AG09309 (cell line): ENCODE measurements around the gene SHROOM3.

Experiments
- DNase-seq: peaks from one replicate; pipeline ENCODE4 v3.0.0-alpha.2; 2010; ENCODE audit warnings: low read depth
- H3K4me3 ChIP-seq: 2 replicates; pipeline ENCODE4 v1.5.1; 2011; ENCODE audit warnings: mild to moderate bottlenecking, low read depth, low read length, moderate library complexity; ENCODE audit not compliant: control insufficient read depth
- TF ChIP-seq, protein P1 (sequence below): IDR thresholded peaks from 2 replicates; pipeline ENCODE4 v1.5.1; 2011; ENCODE audit warnings: mild to moderate bottlenecking, low read depth, low read length, inconsistent platforms; ENCODE audit not compliant: insufficient read depth, control insufficient read depth; ENCODE audit errors: missing control alignments

SHROOM3 gene

DNA sequence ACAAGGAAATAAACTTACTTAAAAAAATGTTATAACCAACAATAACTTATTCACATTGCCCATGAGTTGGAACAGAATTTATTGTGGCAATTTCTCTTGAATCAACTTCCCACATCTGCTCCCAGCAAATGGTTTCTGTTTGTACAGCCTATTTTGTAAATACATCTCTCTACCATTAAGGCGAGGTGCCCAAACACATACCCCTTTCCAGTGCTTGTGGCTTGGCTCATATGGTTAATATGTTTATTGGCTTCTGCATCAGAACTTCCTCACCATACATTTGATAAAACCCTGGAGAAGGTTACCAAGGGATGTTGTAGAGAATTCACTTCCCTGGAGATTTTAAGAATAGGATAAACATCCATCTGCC, 255.9 kb downstream of the SHROOM3 start:
- peak overlapping the region; percentile 63 for H3K4me3 ChIP-seq
- TF ChIP-seq, protein P1, sequence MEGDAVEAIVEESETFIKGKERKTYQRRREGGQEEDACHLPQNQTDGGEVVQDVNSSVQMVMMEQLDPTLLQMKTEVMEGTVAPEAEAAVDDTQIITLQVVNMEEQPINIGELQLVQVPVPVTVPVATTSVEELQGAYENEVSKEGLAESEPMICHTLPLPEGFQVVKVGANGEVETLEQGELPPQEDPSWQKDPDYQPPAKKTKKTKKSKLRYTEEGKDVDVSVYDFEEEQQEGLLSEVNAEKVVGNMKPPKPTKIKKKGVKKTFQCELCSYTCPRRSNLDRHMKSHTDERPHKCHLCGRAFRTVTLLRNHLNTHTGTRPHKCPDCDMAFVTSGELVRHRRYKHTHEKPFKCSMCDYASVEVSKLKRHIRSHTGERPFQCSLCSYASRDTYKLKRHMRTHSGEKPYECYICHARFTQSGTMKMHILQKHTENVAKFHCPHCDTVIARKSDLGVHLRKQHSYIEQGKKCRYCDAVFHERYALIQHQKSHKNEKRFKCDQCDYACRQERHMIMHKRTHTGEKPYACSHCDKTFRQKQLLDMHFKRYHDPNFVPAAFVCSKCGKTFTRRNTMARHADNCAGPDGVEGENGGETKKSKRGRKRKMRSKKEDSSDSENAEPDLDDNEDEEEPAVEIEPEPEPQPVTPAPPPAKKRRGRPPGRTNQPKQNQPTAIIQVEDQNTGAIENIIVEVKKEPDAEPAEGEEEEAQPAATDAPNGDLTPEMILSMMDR: no peak
- no peak for DNase-seq

DNA sequence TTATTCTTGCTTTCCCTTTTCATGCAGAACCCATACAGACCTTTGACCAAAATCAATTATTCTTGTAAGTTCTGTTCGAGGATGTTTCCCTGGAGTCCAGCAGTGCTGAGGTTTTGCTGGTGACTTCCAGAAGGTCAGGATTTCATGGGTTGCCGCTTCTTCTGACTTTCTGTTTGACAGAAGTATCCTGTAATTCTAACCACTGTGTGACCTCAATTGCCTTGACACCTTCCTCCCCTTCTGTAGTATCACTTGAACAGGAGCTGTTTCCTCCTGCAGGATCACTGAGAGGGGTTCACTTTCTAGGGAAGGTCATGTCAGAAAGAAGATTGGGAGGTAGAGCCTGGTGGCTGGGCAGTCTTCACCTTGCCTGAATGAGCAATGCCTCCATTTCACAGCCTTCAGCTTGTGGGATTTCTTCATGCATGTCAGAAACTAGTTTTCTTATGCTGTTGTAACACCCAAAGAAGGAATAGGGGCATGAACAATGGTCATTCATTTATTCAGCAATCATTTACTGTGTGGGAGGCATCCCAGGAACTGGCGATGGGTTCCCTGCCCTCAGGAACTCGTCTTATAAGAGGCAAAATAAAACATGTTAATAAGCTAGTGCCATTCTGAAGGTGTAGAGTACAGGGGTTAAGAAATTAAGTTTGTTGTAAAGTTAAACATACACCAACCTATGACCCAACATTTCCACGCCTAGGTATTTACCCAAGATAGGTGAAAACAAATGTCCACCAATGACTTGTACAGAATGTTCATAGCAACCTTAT, 257.0 kb downstream of the SHROOM3 start:
- no peak for DNase-seq
- no peak overlapping the region for H3K4me3 ChIP-seq
- TF ChIP-seq, protein P1: no peak

DNA sequence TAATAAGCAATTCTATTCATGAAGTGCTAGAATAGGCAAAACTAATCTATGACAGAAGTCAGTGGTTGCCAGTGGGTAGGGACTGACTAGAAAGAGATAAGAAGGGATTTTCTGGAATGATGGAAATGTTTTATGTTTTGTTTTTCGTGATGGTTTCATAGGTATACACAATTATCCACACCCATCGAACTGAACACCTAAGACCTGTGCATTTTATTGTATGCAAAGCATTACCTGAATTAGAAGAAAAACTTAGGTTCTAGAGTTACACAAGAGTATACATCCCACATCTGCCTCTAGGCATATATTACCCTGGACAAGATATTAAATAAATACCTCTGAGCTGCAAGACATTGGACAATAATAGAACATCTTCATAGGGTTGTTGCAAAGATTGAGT, 257.7 kb downstream of the SHROOM3 start:
- TF ChIP-seq, protein P1: no peak
- H3K4me3 ChIP-seq: no peak overlapping the region
- no peak for DNase-seq

DNA sequence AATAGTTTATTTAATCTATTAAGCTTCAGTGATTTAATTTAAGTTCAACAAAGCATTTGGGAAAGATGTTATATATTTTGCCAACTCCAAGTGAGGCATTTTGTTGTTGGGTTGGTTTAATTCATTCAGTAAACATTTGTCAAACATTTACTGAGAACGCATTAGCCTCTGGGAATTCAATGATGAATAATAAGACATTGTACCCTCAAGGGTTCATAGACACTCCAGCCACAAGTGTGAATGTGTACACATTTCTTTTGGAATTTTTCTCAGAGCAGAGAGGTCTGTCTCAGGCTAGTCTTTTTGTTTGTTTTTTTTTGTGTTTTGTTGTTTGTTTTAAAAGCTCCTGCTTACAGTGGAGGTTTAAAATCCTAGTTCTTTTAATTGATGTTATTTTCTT, 259.0 kb downstream of the SHROOM3 start:
- TF ChIP-seq, protein P1: no peak
- no peak overlapping the region for H3K4me3 ChIP-seq
- no peak for DNase-seq

DNA sequence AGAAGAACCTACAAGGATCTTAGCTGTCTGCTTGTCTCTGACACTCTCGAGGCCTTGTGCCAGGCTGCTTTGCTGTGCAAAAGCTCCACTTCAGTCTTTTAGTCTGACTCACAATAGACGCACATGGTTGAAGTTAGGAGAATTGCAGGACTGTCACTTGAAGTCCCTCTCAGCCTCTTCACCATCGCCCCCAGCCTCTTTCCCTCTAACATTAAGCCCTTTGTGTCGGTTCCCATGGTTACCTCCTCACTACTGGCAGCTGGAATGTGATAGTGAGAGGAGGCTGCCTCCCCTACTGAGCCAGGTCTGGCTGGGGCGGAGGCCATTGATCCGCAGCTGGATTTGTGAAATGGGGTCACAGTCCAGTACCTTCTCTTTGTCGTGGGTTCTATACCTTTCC, 261.1 kb downstream of the SHROOM3 start:
- no peak for DNase-seq
- no peak overlapping the region for H3K4me3 ChIP-seq
- TF ChIP-seq, protein P1: no peak

DNA sequence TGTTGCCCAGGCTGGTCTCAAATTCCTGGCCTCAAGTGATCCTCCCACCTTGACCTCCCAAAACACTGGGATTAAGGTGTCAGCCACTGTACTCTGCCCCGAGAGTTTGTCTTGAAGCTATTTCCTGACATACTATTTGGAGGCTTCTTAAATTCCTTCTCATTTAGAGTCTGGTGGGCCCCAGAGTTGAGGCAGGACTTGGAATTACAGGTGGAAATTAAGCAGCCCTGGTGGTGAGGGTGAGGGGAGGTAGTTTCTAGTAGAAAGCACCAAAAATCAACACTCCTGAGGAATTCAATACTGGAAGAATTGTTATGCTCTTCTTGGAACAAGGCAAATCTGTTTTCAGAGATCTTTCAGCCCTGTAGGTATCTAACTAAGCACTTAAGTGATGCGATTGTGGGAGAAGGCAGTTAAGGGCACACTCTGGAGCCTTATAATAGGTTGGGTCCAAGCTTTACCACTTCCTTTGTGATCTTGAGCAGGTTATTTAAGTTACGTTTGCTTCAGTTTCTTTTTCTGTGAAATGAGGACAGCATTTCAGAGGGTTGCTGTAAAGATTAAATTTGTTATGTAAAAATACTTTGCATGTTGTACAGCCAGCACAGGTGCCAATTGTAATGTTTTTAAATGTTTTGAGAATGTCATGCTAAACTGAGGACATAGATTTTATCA, 262.2 kb downstream of the SHROOM3 start:
- TF ChIP-seq, protein P1: no peak

More for the DNA sequence above, 262.2 kb downstream of the SHROOM3 start:
- DNase-seq: no peak
- H3K4me3 ChIP-seq: no peak overlapping the region
